Midbrain (tissue), 1 donor: ENCODE results near the gene PIH1D1.

Experiments
- DNase-seq: peaks from one replicate; lab custom pipeline; 2025; lab: John Stamatoyannopoulos, UW

The PIH1D1 gene

DNA sequence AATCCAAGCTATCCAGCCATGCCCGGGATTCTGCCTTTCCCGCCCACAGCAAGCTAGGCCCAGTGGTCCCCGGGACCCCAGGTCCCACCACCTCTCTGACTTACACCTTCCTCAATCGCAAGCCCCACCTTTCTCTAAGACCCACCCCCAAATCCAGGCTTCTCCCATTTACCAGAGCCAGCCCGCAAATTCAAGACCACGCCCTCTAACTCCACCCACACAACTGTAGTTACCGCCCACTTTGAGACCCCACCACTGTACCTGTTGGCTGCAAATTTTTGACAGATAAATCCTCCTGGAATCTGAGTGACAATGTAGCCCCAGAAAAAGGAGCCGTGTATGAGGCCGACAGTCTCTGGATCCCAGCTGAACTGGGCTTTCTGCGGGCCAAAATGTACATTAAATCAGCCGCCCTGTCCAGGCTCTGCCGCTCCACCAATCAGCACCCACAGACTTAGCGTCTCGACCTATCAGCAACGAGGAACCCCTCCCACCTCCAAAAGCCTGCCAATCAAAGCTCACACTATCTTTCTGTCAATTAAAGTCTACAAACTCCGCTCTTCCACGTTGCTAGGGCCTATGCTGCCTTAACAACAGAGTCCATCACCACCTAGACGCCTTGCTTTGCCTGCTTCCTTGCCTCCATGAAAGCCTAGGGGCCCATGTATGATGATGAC is 16.6 kb downstream of the PIH1D1 start:
- no peak for DNase-seq

GRCh38 chr19:49433240-49433901 is 18.2 kb downstream of the PIH1D1 start:
- no peak for DNase-seq

DNA sequence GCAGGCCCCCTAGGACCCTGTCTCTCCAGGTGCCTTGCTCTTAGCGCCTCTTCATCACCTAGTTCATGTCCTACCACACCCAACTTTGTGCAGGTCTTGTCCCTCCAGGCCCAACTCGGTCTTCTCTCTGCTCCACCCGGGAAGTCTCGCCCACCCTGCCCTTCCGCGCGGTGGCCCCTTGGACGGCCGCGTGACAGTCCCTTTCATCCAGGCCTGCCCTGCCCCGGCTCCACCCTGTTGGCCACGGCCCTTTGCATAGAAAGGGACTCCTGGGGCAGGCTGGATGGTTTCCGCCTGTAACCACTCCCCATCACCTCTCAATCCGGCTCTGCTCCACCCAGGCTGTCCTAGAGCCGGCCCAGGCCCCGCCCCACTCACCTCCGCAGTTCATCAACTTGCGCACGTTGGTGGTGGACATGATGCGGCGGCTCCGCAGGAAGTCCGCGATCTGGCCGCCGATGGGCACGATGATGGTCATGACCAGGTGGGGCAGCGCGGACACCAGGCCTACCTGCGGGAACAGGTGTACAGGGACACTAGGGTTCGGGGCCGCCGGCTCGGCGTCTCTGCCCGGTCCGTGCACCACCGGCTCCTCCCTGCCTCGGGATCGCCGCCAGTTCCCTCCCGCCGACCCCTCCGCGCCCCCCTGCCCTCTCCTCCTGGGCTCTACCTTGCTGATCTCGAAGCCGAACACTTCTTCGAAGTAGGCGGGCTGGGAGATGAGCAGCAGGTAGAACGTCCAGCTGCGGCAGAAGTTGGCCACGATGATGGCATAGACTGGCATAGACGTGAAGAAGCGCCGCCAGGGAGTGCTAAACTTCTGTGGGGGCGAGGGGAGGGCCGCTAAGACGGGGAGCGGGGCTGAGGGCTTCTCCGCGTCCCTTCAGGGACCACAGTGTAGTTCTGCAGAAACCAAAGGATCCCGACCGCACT is 19.2 kb downstream of the PIH1D1 start:
- DNase-seq: no peak

- no peak for DNase-seq
Measured at GRCh38 chr19:49431330-49431749, 20.3 kb downstream of the PIH1D1 start.

GRCh38 chr19:49430678-49431329 is 20.8 kb downstream of the PIH1D1 start:
- DNase-seq: no peak

DNA sequence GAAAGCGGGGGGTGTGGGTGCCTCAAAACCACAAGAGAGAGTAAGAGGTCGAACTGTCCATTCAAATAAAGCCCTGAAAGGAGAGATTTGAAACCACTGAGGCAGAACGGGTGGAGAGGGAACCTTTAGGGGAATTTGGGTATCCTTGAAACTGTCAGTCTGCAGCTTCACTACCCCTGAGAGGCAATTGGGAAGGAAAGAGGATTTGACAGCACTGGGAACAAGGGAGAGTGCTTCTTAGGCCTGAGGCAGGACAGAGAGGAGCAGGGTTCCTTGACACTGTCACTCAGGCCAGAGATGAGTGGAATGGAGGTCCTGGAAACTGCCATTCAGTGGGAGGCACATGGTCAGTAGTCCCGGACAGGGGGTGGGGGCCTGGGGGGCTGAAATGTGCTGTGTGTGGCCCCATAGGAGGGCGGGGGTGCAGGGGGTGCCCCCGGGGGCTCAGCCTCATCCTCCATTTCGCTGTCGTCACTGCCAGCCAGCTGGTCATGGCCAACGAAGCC is 21.4 kb downstream of the PIH1D1 start:
- no peak for DNase-seq

GRCh38 chr19:49428547-49429451 is 22.8 kb downstream of the PIH1D1 start:
- DNase-seq: no peak

DNA sequence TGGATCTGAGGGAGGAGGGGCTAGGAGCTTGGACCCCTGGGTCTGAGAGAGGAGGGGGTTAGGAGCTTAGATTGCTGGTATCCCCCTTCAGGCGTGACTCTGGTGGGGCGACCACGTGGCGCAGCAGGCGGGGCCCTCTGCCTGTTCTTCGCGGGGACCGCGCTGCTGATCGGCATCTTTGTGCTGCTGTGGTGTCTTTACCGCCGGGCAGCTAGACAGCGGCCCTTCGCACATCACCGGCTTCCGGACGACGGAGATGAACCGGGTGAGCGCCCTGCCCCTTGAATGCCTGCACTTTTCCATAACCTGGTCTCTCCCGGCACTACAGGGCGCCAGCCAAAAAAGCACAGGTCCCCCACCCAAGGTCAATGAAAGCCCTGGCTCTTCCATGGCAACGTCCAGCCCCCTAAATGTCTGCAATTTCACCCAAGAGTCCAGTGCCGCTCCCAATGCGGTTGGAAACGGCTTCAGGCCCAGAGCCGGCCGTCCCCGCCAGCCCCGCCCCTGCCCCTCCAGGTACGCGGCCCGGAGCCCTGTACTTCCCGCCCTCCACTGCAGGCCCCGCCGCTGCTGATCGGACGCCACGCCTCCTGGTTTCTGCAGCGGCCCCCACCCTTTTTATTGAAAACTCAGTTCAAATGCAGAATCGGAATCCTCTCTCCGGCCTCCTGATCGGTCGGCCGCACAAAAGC is 23.6 kb downstream of the PIH1D1 start:
- DNase-seq: no peak

GRCh38 chr19:49427339-49427738 is 24.3 kb downstream of the PIH1D1 start:
- no peak for DNase-seq

GRCh38 chr19:49425922-49426592 is 25.6 kb downstream of the PIH1D1 start:
- DNase-seq: no peak

- no peak for DNase-seq
Measured at GRCh38 chr19:49425178-49425577, 26.4 kb downstream of the PIH1D1 start, which contains the start of gene GFY. Gene GFY, plus strand, starts transcription at chr19:49425388. Its CDS starts 1,043 bp downstream, at chr19:49426431.

DNA sequence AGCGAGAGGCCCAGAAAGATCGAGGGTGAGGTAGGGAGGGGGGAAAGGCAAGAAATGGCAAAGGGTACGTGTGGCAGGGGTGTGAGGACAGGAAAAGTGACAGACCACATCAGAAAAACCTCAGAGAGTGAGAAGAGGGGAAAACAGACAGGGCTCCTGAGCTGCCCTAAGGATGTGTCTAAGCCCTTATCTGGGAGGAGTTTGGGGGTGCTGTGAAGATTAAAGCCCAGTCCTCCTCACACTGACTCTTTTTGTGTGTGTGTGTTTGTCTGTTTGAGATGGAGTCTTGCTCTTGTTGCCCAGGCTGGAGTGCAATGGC is 27.7 kb downstream of the PIH1D1 start:
- DNase-seq: no peak

DNA sequence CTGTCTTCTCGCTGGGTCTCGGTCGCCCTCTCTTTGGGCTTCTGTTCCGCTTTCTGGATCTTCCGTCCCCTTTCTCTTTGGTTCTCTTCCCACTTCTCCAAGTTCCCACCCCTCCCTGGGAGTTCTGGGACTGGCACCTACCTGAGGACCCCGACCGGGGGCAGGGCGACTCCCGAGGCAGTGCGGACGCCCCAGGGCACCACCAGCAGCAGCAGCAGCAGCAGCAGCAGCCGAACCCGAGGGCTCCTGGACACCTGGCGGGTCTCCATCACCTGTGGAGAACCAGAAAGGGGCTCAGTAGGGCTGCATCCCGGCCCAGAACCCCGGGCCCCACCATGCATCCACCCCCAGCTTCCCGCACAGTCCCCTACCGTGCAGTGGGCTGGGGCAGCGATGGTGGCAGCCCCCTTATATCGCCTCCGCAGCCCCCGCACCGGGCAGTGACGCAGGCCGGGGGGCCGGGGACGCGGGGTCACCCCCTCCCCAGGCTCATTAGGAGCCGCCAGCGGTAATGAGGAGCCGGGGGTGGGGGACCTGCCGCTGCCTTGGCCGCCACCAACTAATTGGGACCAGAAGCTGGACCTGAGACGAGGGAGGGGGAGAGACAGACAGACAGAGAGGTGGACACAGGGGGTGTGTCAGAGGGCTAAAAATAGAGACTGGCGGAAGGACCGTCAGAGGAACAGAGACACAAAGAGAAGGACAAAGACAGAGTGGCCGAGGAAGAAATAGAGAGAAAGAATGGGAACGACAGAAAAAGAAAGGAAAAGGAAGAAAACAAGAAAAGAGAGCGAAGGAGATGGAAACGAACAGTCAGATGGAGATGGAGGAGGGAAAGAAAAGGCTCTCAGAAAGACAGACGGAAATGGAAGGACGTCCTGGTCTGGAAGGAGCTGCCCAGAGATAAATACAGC is 28.3 kb downstream of the PIH1D1 start, which contains the start of gene PTH2:
Gene PTH2 (minus strand): TSS at position 371 of the 914 bp plus-strand sequence. CDS start 102 bp downstream, at position 269.
- DNase-seq: no peak

DNA sequence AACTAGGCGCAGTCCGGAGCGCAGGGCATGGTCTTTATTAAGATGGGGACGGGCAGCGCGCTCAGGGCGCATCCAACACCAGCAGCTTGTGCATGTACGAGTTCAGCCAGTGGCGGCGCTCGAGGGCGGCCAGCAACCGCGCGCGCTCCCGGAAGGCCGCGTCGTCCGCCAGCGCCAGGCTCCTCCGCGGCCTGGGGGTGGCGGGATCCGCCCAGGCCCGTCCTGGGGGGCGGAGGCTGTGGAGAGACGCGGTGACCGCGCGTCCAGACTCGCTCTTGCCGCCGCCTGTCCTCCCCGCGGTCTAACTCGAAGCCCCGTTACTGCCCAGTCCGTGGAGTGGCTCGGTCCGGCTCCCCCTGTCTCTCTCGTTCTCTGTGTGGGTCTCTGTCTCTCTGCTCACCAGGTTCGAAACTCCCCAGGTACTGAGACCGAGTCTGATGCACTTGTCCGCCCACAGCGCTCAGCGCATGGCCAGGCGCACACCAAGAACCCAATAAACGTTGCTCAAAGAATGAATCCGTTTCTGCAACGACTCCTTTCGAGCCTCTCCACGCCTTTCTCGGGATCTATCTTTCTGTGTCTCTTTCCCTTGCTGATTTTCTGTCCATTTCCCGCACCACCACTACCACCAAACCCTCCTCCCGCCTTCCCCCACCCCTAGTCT is 29.1 kb downstream of the PIH1D1 start:
- DNase-seq: no peak

DNA sequence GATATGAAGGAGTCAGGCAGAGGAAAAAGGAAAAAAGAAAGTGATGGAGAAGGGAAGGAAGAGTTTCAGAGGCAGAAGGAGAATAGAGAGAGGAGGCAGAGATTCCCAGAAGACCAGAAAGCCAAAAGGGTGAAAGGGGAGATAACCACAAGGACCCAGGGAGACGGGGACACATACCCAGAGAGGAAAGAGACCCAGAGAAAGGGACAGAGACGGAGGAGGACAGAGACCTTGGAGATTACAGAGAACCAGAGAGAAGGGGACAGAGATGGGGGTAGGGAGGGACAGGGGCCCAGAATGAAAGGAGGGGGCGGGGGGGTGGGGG is 29.8 kb downstream of the PIH1D1 start:
- DNase-seq: no peak

GRCh38 chr19:49421039-49421877 is 30.4 kb downstream of the PIH1D1 start:
- DNase-seq: no peak

DNA sequence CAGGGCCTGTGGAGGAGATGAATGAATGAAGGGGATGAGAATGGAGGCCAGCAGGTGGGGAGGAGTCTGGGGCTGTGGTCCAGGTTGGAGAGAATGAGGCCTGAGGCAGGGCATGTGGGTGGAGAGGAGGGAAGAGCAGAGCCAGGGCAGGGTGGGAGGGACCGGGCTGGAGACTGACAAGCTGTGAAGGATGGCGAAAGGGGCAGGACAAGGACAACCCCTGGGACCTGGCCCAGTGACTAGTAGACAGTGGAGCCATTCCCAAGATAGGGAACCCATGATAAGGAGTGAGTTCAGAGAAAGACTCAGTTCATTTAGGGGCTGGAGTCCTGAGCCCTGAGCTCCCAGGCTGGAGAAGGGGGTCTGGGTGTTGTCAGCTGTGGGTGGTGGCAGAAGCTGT is 31.4 kb downstream of the PIH1D1 start:
- no peak for DNase-seq
